Effector memory CD8-positive, alpha-beta T cell (primary cell): ENCODE data around the gene SMU1.
"Not testable (repeated sequence)": the region's sequence is repeated elsewhere in the genome, so short reads cannot be mapped to it uniquely, and the experiment has no call there.

ENCODE experiments used
- ATAC-seq: fragments of 150-1000 bp; cut with Tn5 transposase; replicated peaks from 2 replicates; pipeline ENCODE4 v1.10.0; 2021; ENCODE audit warnings: mild to moderate bottlenecking, moderate library complexity
- DNase-seq, 3 experiments: peaks; one replicate each; pipeline ENCODE4 v3.0.0; 2021
- H3K27ac Mint-ChIP-seq, 2 donors: one replicate each; pipeline ENCODE4 v1.8.0; 2022; ENCODE audit warnings: mild to moderate bottlenecking in 2 of 2, mixed read lengths in 2 of 2, moderate library complexity in 2 of 2
- H3K27me3 Mint-ChIP-seq, 2 donors: one replicate each; pipeline ENCODE4 v1.8.0; 2022; ENCODE audit warnings: mixed read lengths in 2 of 2
- H3K36me3 Mint-ChIP-seq: one replicate; pipeline ENCODE4 v1.8.0; 2022; ENCODE audit warnings: mild to moderate bottlenecking, moderate library complexity, mixed read lengths; ENCODE audit not compliant: insufficient read depth
- H3K4me1 Mint-ChIP-seq, 2 donors: one replicate each; pipeline ENCODE4 v1.8.0; 2022; ENCODE audit warnings: low read depth in 2 of 2, mixed read lengths in 2 of 2
- H3K4me3 Mint-ChIP-seq, 2 donors: one replicate each; pipeline ENCODE4 v1.8.0; 2022; ENCODE audit warnings: mild to moderate bottlenecking in 2 of 2, mixed read lengths in 2 of 2, moderate library complexity in 2 of 2
- H3K9me3 Mint-ChIP-seq, 2 donors: one replicate each; pipeline ENCODE4 v1.8.0; 2022; ENCODE audit warnings: mixed read lengths in 2 of 2

SMU1 gene

GRCh38 chr9:33007755-33008154 lies 68.7 kb downstream of the SMU1 start:
- H3K36me3 Mint-ChIP-seq, result no peaks in the 10 kb centered on the region
- H3K27me3 Mint-ChIP-seq, result no peaks in the 10 kb centered on the region
- ATAC-seq (no peak), DNase-seq (no peak)
- no peaks in the 10 kb centered on the region for H3K4me1 Mint-ChIP-seq
- no peak overlapping the region for H3K27ac Mint-ChIP-seq
- H3K4me3 Mint-ChIP-seq, result no peak overlapping the region
- no peaks in the 10 kb centered on the region for H3K9me3 Mint-ChIP-seq

- Mint-ChIP-seq H3K36me3 (peaks cover 15% of the 10 kb centered on the region), H3K4me1 (peaks cover 8 to 11% of the 10 kb centered on the region in 2 donors)
- H3K4me3 Mint-ChIP-seq, DNase-seq, H3K27ac Mint-ChIP-seq, ATAC-seq, H3K9me3 Mint-ChIP-seq, H3K27me3 Mint-ChIP-seq: not testable (repeated sequence)
Observed at GRCh38 chr9:33005335-33005734, 71.1 kb downstream of the SMU1 start.

- not testable (repeated sequence) for ATAC-seq, H3K27me3 Mint-ChIP-seq
- peak in 1 of 3 experiments; percentile 6 for DNase-seq
Observed at GRCh38 chr9:33000682-33001055, 75.8 kb downstream of the SMU1 start.

DNA sequence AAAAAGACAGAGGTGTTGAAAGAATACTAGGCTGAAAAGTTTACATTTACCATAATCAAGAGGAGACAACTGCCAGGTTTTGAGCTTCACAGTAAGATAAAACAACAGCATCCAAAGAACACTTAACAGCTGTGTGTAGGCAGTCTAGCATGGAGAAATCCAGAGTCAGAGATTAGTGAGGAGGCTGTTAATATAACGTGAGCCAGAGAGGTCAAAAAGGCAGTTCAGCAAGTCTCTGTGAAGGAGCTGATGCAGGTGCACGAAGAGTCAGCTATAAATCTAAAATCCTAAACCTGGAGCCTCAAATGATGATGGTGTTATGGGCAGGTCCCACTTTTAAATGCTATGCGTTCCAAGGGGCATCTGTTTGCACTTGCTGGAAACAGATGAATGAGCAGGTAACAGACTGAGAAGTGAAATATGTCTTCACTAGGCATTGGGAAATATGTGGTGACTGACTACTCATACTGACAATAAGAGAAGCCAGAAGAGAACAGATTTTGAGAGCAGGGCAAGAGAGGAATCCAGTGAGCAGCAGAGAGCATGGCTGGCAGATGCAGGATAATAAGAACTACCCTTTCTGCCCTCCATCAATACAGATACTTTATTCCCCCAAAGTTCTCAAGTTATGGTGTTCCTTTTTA lies 83.8 kb downstream of the SMU1 start:
- H3K27me3 Mint-ChIP-seq, result no peaks in the 10 kb centered on the region
- H3K4me1 Mint-ChIP-seq, result peaks cover 15 to 35% of the 10 kb centered on the region in 2 donors
- no peaks in the 10 kb centered on the region for H3K9me3 Mint-ChIP-seq
- peaks cover 39% of the 10 kb centered on the region for H3K36me3 Mint-ChIP-seq
- no peak for DNase-seq
- no peak overlapping the region for H3K27ac Mint-ChIP-seq
- no peak overlapping the region for H3K4me3 Mint-ChIP-seq
- ATAC-seq, result no peak

More at GRCh38 chr9:33000682-33001055, 75.8 kb downstream of the SMU1 start:
- peak overlapping the region; percentile 98 to 99 for H3K27ac Mint-ChIP-seq
- not testable (repeated sequence) for H3K9me3 Mint-ChIP-seq
- peaks cover 31% of the 10 kb centered on the region for H3K36me3 Mint-ChIP-seq
- peak overlapping the region; percentile 89 to 92 for H3K4me3 Mint-ChIP-seq
- H3K4me1 Mint-ChIP-seq, result peaks cover 31 to 34% of the 10 kb centered on the region in 2 donors

DNA sequence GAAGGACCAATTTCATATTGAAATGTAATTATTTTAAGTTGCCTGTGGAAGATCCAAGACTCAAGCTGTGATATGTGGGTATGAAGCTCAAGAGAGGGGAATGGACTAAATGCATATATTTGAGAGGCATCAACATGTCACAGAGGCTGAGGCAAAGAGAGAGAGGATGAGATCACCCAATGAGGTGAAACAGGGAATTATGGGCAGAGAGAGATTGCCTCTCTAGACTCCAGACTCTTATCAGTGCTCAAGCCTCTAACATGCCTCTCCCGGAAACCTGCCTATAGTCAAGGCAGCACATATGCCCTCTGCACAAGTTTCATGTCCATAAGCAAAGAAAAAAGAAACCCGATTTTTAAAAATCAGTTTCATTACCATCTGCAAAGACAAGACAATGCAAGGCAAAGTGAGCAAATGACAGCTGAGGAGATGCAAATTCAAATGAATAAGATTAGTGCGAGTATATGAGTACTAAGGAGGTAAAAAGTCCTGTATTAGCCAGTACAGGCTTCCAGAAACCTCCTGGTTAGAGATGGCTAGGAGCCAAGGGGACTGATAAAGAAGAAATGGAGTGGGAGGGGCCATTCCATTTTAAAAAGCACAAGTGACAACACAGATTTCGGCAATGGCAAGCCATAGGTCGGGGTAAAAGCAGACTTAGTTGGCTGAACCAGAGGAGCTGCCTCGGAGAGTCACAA lies 84.4 kb downstream of the SMU1 start:
- peaks cover 11 to 29% of the 10 kb centered on the region in 2 donors for H3K4me1 Mint-ChIP-seq
- DNase-seq (no peak), ATAC-seq (no peak)
- no peaks in the 10 kb centered on the region for H3K9me3 Mint-ChIP-seq
- no peak overlapping the region for H3K4me3 Mint-ChIP-seq
- H3K27ac Mint-ChIP-seq, result peak overlapping the region in 1 of 2 donors; percentile 31
- H3K36me3 Mint-ChIP-seq, result peaks cover 45% of the 10 kb centered on the region
- H3K27me3 Mint-ChIP-seq, result no peaks in the 10 kb centered on the region
